HG03066 (cell line): ENCODE data around the gene AK4.
"Not testable (repeated sequence)": the region's sequence is repeated elsewhere in the genome, so short reads cannot be mapped to it uniquely, and the experiment has no call there.

Experiments used
- ATAC-seq: cut with Tn5 transposase; IDR thresholded peaks from one replicate; pipeline ENCODE4 v1.9.1; 2021; ENCODE audit warnings: low read depth; ENCODE audit not compliant: unreplicated experiment

AK4 gene

GRCh38 chr1:65210325-65210724 is 62.3 kb downstream of the AK4 start:
- ATAC-seq = no peak

- no peak for ATAC-seq
Observed at GRCh38 chr1:65211331-65211730, 63.3 kb downstream of the AK4 start.

- ATAC-seq = no peak
Observed at GRCh38 chr1:65213271-65214023, 65.4 kb downstream of the AK4 start.

GRCh38 chr1:65214340-65215027 is 66.5 kb downstream of the AK4 start:
- ATAC-seq = no peak

- no peak for ATAC-seq
Observed at GRCh38 chr1:65216989-65217388, 69.0 kb downstream of the AK4 start.

GRCh38 chr1:65221638-65222339 is 73.8 kb downstream of the AK4 start:
- ATAC-seq = no peak

- ATAC-seq = no peak
Observed at GRCh38 chr1:65222340-65222940, 74.4 kb downstream of the AK4 start.

- ATAC-seq = no peak
Observed at GRCh38 chr1:65224681-65225091, 76.7 kb downstream of the AK4 start.

GRCh38 chr1:65225179-65225578 is 77.2 kb downstream of the AK4 start:
- no peak for ATAC-seq

GRCh38 chr1:65229201-65229600 is 81.2 kb downstream of the AK4 start:
- ATAC-seq = no peak

- no peak for ATAC-seq
Observed at GRCh38 chr1:65229754-65230339, 81.8 kb downstream of the AK4 start.

- ATAC-seq = no peak
Observed at GRCh38 chr1:65230731-65231481, 82.9 kb downstream of the AK4 start.

GRCh38 chr1:65231718-65232330 is 83.8 kb downstream of the AK4 start:
- ATAC-seq = no peak

- ATAC-seq = no peak
Observed at GRCh38 chr1:65232461-65232990, 84.5 kb downstream of the AK4 start.

- ATAC-seq = no peak
Observed at GRCh38 chr1:65233782-65234181, 85.8 kb downstream of the AK4 start.

- no peak for ATAC-seq
Observed at GRCh38 chr1:65235867-65236805, 88.1 kb downstream of the AK4 start.

GRCh38 chr1:65237088-65237487 is 89.1 kb downstream of the AK4 start:
- ATAC-seq = not testable (repeated sequence)

GRCh38 chr1:65237503-65237902 is 89.5 kb downstream of the AK4 start:
- no peak for ATAC-seq
